GM11168 (cell line): ENCODE measurements around the gene TBL1XR1.
"Not testable (repeated sequence)": the region's sequence is repeated elsewhere in the genome, so short reads cannot be mapped to it uniquely, and the experiment has no call there.

Experiments used
- in situ Hi-C: fragments of 300-500 bp; cut with MboI; formaldehyde crosslinking; loops from one replicate; pipeline ENCODE4 v1.12.0; 2022; ENCODE audit warnings: low sequenced_read_pairs; ENCODE audit not compliant: unreplicated experiment

The TBL1XR1 gene

GRCh38 chr3:177147790-177148189, 49.5 kb downstream of the TBL1XR1 start:
- in situ Hi-C loops = no loop called here

GRCh38 chr3:177146646-177147045, 50.6 kb downstream of the TBL1XR1 start:
- in situ Hi-C loops = no loop called here

DNA sequence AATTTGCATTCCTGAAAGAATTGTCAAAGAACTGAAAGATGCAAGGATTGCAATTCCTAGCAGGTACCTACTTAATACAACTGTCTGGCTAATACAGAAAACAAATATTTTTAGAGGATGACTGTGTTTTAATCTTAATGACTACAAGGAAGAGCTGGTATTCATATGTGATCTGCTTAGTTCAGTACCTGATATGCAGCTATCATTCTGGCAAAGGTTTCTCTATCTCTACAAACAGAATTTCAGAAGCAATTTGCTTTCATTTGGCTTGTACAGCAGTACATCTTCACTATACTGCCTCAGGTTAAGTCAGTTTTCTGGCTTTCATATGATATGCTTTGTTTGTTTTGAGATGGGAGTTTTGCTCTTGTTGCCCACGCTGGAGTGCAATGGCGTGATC, 51.3 kb downstream of the TBL1XR1 start:
- in situ Hi-C loops = no loop called here

GRCh38 chr3:177145381-177145780, 51.9 kb downstream of the TBL1XR1 start:
- in situ Hi-C loops = no loop called here

DNA sequence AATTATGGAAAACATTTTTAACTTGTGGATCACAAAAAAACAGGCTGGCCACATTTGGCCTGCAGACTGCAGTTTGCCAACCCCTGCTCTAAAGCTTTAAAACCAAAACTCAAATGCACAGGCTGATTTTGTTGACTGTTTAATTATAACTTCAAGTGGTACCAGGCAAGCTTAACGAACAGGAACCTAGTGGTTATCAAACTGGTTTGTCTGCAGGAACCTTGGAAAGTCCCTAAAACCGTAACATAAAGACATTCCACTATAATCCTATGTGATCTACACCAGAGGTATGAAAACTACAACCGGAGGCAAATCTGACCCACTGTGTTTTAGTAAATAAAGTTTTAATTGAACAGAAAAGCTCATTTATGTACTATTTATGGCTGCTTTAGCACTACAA, 52.4 kb downstream of the TBL1XR1 start:
- in situ Hi-C loops = no loop called here

DNA sequence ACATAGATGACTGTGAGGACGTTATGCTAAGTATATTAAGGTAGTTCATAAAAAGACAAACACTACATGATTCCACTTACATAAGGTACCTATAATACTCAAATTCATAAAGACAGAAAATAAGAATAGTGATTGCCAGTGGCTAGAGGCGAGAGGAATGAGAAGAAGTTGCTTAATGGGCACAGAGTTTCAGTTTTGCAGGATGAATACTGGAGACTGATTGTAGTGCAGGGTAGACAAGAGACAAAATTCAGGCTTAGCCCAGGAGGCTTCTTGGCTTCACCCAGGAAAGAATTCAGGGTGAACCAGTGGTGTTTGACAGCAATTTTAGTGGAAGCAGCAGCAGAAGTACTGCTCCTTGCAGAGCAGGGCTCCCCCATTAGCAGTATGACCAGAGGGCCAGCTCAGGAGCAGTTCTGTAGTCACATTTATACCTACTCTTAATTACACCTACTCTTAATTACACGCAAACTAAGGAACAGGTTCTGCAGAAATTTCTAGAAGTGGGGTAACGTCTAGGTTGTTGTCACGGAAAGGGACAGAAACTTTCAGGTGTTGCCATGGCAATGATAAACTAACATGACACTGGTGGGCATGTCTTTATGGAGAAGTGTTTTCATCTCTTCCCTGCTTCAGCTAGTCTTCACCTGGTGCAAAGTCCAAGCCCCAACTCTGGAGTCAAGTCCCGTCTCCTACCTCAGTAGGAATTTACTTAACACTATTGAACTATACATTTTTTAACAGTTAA, 55.2 kb downstream of the TBL1XR1 start:
- in situ Hi-C loops = no loop called here

- in situ Hi-C loops = no loop called here
Measured at GRCh38 chr3:177141471-177141870, 55.8 kb downstream of the TBL1XR1 start.

DNA sequence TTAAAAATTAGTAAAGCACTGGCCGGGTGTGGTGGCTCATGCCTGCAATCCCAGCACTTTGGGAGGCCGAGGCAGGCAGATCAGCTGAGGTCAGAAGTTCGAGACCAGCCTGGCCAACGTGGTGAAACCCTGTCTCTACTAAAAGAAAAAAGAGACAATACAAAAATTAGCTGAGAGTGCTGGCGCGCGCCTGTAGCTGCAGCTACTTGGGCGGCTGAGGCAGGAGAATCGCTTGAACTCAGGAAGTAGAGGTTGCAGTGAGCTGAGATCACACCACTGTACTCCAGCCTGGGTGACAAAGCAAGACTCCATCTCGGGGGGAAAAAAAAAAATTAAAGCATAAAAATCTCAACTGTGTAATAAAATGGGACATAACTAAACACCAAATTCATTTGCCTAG, 58.1 kb downstream of the TBL1XR1 start:
- in situ Hi-C loops = not testable (repeated sequence)

GRCh38 chr3:177137774-177138705, 59.2 kb downstream of the TBL1XR1 start:
- in situ Hi-C loops = no loop called here

DNA sequence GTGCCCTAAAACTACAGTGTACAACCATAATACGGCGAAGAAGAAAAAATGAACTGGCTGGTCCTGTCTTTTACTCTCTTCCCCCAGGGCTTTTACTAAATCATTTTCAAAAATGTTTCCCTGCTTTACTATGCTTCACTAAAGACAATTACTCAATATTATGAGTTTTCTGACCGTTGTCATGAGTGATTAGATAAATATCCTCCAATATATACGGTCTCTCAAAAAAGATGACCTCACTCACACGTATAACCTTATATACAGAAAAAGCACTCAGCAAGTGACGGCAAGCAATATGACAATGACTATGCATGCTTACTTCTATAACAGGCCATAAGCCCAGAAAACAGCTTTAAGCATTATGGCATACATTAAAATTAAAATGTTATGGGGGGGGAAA, 60.5 kb downstream of the TBL1XR1 start:
- in situ Hi-C loops = no loop called here

- in situ Hi-C loops = no loop called here
Measured at GRCh38 chr3:177135841-177136492, 61.3 kb downstream of the TBL1XR1 start.

DNA sequence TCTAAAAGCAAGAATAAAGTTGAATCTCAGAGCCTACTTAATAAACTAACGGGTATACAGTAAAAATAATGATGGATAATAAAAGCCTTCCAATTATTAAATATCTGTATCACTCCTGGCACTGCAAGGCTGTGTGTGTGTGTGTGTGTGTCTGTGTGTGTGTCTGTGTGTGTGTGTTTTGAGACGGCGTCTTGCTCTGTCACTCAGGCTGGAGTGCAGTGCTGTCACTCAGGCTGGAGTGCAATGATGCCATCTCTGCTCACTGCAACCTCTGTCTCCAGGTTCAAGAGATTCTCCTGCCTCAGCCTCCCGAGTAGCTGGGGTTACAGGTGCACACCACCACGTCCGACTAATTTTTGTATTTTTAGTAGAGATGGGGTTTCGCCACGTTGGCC, 62.5 kb downstream of the TBL1XR1 start:
- in situ Hi-C loops = no loop called here

DNA sequence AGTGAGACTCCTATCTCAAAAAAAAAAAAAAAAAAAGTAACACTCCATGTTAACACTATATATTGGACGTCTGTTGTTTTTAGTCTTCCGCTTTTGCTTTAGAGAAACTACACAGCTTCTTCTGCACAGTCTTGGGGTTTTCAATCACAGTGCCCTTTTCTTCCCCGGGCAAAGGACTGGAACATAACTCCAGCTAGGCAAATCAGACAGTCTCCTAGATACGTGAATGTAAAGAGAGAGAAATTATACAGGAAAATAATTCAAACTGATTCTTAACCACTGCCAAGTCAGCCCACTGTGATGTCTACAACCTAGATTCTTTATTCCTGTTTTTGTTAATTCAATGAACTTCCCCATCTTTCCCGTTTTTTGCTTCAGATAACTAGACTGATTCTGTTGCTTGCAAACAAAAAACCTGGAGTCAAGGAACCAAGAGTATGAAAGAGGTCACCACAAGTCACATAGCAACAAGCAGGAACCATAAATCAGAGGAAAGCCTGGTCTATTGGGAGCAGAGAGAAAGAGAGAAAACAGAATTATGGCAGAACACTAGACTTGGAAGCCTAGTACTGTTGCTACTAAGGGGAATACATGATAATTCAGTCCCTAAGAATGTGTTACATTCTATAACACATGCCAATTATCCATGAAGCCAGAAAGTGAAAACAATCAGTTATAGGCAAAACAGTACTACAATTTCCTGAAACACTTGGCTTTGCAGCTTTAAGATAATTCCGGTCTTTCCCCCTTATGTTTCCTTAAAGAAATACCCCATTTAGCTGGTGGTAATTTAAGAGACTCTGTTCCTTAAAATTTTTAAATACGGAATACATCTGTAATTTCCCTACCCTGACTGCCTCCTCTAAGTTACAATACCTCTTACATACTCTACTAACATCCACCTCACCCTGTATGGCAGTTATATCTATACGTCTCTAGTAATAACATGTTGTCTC, 63.1 kb downstream of the TBL1XR1 start:
- in situ Hi-C loops = no loop called here

- in situ Hi-C loops = no loop called here
Measured at GRCh38 chr3:177131927-177132636, 65.2 kb downstream of the TBL1XR1 start.

DNA sequence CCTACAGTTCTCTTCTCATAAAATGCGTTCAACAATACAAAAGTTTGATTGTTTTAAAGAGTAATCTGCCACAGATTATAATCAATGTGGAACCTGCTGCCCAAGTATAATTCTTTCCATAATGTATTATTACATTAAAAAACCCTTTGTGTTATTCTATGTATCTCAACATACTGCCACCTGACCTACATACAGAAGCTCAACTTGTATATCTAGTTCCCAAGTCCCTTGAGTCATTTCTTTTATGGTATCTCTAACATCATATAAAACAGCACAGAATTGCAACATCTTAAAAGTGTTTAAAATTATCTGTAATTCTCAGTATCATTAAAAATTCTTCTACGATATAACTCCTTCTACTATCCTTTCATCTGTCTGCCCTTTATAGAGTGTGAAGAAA, 70.3 kb downstream of the TBL1XR1 start:
- in situ Hi-C loops = no loop called here

DNA sequence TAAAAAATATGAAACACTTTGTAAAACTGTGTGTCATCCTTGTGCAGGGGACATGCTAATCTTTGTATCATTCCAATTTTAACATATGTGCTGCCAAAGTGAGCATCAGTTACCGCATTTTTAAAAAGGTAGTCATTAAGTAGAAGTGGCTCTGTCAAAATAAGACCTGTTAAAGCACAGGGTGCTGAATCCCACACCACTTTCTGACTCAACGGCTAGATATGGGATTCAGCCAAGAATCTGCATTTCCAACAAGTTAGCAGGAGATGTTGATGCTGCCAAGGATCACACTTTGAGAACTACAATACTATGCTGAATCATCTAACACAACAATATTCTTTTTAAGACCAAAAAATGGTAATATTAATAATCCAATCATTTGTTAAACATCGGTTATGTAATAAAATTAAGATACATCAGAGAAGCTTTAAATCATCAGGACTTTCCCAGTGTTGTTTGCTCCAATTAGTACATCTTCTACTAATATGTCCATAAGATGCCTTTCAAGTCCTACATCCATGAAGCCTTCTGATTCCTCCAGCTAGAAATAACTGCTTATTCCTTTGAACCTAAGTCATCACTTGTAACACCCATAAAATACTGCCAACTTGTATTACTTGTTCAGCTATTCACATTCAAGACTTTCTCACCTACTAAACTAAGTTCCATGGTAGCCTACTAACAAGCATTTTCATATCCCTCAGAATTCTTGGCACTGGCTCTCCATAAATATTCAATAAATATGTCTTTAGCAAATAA, 71.1 kb downstream of the TBL1XR1 start:
- in situ Hi-C loops = no loop called here

GRCh38 chr3:177124882-177125281, 72.4 kb downstream of the TBL1XR1 start:
- in situ Hi-C loops = no loop called here

DNA sequence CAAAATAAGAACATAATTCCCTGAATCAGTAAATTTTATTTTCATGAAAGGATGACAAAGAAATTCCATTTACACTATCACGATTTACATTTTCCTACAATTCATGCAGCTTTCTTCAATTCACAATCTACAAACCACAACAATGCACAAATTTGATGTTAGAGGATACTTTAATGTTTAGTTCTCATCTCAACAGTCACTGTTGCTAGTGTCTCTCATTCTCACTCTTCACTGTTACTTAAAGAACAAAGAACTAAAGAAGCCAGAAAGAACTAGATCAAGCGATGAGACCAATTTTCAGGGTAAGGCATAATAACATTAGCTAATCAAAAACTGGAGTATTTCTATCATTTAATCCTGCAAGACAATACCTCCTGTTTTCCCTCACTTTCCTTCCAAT, 73.5 kb downstream of the TBL1XR1 start:
- in situ Hi-C loops = no loop called here
